Fibroblast of lung (primary cell): ENCODE results near the gene TBC1D13.

ENCODE experiments used
- CTCF ChIP-seq, 2 donors: IDR thresholded peaks in 1 of 2; conservative IDR thresholded peaks in 1 of 2; 1 replicate in 1 of 2; 2 replicates in 1 of 2; pipeline ENCODE4 v1.5.1; 2011 to 2012; ENCODE audit warnings: low read length in 2 of 2, control low read depth in 1 of 2, inconsistent platforms in 1 of 2, low read depth in 1 of 2, mild to moderate bottlenecking in 1 of 2
- EZH2 ChIP-seq: IDR thresholded peaks from 2 replicates; pipeline ENCODE4 v1.5.1; 2012; ENCODE audit warnings: low read length, control low read depth, mild to moderate bottlenecking; ENCODE audit errors: missing control alignments

GRCh38 chr9:128768606-128769005 lies 18.4 kb upstream of the TBC1D13 start:
- TF ChIP-seq CTCF (conservative IDR thresholded peaks at IDR 0.05 in 1 of 2, IDR thresholded peaks at IDR 0.05 in 1 of 2; ENCODE audit: low read depth in 1 of 2, low read length in 2 of 2) (no peak), EZH2 (no peak)
